NCI-H2227 (cell line): ENCODE data around the gene ERVV-1.
A peak's percentile ranks its signal among the peaks of the same experiment; 100 is the strongest.
"Not testable (repeated sequence)": the region's sequence is repeated elsewhere in the genome, so short reads cannot be mapped to it uniquely, and the experiment has no call there.

ENCODE experiments used
- DNase-seq: peaks from one replicate; lab custom pipeline; 2025; ENCODE audit not compliant: unreplicated experiment; lab: John Stamatoyannopoulos, UW

The ERVV-1 gene

DNA sequence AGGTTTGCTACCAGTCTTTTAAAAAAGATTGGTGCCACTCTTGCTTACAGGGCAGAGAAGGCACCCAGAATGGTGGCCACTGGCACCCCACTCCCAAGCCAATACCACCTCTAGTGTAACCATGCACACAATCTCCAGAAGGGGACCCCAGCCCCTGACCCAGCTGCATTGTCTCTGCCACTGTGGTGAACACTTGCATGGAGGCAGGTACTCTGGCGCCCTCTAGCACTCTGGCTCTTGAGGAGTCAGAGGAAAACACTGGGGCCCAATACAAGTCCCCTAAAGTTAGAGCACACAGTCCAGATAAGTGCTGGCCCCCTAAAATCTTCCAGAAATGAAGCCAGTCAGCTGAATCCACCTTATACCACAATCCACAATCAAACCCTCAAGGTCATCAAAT is 6.0 kb downstream of the ERVV-1 start:
- DNase-seq, result no peak

DNA sequence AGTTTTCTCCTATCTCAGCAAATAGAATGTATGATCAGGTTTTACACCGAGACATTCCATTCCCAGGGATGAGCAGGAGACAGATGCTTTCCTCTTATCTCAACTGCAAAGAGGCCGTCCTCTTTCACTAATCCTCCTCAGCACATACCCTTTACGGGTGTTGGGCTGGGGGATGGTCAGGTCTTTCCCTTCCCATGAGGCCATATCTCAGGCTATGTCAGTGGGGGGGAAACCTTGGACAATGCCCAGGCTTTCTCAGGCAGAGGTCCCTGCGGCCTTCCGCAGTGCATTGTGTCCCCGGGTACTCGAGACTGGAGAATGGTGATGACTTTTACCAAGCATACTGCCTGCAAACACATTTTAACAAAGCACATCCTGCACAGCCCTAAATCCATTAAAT is 14.6 kb downstream of the ERVV-1 start:
- DNase-seq, result not testable (repeated sequence)

DNA sequence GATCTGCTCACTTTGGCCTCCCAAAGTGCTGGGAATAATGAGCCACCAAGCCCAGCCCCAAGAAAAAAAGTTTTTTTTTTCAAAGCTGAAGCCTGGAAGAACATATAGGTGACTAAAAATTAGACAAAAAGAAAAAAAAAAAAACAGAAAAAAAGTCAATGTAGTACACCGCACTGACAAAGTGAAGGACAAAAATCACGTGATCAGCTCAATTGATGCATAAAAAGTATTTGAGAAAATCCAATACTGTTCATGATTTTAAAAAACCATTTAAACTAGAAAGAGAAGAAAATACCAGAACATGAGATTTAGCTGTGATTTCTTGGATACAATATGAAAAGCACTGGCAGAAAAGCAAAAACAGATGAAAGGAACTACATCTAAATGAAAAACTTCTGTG is 20.3 kb downstream of the ERVV-1 start:
- DNase-seq, result no peak

DNA sequence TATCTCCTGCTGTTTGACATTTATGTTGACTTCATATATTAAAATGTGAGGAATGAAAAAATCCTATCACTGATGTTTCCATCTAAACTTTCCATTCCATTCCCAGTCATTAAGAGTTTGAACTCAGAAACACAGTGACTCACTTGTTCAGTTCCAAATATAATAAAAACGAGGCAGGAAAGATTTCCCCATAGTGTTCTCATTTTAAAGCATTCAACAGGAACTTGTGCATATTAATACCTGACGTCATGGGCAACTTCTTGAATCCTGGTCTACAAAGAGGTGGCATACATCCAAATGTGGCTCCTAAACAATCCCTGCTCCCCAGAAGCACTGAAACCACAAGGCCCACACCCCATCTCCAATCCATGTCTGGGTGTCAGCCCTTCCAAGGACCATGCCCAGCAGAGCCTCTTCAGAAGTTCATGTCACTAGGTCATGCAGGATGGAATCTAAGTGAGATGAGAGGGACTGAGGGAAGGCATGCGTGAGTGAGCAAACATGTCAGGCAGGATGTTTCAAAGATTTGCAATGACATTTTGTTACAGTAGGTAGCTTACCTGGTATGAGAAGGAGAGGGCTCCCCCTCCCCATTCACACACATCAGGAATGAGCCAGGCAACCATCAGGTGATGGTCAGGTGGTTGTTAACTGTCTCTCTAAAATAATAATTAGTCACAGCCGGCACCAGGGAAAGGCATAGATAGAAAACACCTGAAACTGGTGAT is 21.4 kb downstream of the ERVV-1 start:
- DNase-seq, result no peak

DNA sequence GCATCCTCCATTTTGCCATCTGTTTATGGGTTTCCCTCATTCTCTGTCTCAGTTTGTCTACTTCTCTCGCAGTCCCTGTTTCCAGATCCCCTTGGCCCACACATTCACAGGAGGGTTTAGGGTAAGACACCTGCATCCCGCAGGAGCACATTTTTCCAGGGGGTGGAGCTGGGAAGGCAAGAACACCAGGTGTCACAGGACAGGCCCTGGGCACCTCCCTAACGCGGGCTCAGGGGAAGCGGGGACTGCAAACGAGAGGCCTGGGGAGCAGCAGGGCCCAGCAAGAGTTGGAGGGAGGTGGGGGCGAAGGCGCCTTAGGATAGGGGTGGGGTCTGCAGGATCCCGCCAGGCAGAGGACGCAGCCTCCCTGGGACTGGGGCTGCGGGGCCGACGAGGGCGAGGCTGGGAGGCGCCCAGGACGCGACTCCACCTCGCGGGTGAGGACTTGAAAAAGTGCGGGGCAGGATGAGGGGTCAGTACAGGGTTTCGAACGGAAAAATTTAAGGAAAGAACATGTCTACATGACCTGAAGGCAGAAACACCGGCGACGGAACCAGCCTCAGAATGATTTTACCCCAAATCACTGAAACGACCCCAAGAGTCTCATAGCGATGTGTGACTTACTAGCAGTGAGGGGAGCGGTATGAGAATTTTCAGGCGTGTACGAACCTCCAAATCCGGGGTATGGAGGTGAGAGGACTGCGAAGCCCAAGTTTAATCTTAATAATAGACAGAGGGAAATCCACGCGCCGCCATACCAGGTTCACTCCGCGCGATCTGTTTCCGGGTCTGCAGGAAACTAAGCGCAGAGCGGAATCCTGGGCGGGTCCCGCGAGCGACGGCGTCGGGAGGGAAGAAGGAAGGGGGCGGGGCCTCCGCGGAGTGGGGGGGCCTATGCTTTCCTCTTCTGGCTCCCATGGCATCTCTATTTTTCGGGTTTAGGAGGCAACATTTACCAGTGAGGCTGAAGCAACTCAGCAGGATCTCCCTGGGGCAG is 23.7 kb downstream of the ERVV-1 start:
- peak; percentile 88 for DNase-seq

DNA sequence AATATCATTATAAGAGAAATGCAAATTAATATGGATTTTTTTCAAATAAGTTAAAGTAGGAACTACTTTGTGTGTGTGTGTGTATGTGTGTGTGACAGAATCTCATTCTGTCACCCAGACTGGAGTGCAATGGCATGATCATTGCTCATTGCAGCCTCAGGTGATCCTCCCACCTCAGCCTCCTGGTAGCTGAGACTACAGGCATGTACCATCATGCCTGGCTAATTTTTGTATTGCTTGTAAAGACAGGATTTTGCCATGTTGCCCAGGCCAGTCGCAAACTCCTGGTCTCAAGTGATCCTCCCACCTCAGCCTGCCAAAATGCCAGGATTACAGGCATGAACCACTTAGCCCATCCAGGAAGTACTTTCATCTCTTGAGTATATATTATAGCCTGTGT is 27.6 kb downstream of the ERVV-1 start:
- DNase-seq, result no peak

DNA sequence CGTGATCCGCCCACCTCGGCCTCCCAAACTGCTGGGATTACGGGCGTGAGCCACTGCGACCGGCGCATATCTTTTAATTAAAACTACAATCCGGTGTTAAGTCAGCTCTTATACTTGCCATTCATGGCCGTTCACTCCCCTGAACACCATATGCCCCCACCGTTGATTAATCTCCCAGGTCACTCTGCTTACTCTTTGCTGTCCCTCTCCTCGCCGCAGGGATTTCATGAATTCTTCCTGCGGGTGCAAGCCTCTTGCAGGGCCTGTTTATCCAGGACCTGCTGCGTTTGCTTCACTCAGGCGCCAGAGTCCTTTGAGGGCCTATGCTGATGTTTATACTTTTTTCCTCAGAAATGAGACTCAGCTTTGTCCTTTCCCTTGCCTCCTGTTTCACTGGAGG is 31.8 kb downstream of the ERVV-1 start:
- DNase-seq, result no peak

DNA sequence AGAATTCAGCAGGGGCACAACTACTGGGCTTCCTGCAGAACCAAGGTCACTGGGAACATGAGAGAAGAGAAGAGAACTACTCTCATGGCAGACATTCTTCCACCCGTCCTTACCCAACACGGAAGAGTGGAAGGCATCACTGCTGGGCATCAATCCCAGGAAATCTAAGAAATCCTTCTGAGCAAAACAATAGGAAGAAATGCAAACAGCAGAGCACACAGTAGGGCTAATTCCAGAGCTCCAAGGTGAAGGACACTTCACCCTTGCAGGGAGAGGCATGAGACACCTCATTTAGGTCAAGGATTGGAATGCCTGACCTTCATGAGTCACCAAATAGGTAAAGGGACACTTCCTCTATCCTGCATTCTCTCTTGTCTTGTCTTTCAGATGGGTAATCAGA is 33.7 kb downstream of the ERVV-1 start:
- no peak for DNase-seq

DNA sequence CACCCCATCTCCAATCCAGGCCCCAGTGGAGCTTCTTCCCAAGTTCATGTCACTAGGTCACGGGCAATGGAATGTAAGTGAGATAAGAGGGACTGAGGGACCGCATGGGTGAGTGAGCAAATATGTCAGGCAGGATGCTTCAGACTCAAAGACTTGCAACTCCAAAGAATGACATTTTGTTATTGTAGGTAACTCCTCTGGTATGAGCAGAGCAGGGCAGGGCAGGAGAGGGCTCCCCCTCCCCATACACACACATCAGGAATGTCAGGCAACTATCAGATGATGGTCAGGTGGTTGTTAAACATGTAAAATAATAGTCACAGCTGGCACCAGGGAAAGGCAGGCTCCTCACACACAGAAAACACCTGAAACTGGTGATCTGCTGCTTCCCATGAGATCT is 41.4 kb downstream of the ERVV-1 start:
- DNase-seq, result no peak

DNA sequence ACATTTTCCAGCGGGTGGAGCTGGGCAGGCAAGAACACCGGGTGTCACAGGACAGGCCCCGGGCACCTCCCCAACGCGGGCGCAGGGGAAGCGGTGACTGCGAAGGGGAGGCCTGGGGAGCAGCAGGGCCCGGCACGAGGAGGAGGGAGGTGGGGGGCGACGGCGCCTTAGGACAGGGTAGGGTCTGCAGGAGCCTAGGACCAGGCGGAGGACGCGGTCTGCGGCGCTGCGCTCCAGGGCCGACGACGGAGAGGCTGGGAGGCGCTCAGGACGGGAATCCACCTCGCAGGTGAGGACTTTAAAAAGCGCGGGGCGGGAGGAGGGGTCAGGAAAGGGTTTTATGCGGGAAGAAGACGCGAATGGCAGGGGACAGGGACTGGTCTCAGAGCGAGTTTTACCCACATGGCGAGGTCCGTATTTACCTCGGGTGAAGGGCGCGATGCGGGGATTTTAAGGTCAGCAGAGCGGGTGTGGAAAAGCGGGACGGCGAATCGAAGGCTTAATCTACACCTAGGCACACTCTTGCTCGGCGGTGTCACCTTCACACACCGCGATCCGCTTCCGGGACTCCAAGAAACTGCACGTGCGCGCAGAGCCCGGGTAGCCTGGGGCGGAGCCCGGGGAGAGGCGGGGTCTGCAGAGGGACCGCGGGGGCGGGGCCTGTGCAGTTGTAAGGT is 44.3 kb downstream of the ERVV-1 start:
- DNase-seq, result peak; percentile 89
